GM23338 (cell line): ENCODE results near the gene THSD4. TPM values are rescaled to one million over a fixed set of nuclear protein-coding genes. Genes with fewer than 3 reads are reported as not detected.

ENCODE experiments used
- ATAC-seq: fragments of 200-7000 bp; cut with Tn5 transposase; 3 replicates; pipeline ENCODE4 v1.9.1; 2020
- DNase-seq: peaks from one replicate; pipeline ENCODE4 v3.0.0-alpha.2; 2015; ENCODE audit warnings: low spot score
- H2AFZ ChIP-seq: fragments of 200-600 bp; sonication (generic); 2 replicates; pipeline ENCODE4 v1.8.0; 2016; ENCODE audit warnings: antibody characterized with exemption, mild to moderate bottlenecking, moderate library complexity
- H3F3A ChIP-seq: fragments of 200-600 bp; sonication (generic); replicated peaks from 2 replicates; pipeline ENCODE4 v1.8.0; 2017; ENCODE audit warnings: antibody characterized with exemption, mixed run types, low read depth
- H3K27ac ChIP-seq: fragments of 200-600 bp; sonication (generic); 2 replicates; pipeline ENCODE4 v1.6.1; 2016; ENCODE audit warnings: low read depth
- H3K27me3 ChIP-seq: fragments of 200-600 bp; sonication (generic); 2 replicates; pipeline ENCODE4 v1.8.0; 2016; ENCODE audit warnings: mild to moderate bottlenecking, mixed run types, moderate library complexity; ENCODE audit not compliant: insufficient read depth
- H3K36me3 ChIP-seq: fragments of 200-600 bp; sonication (generic); 2 replicates; pipeline ENCODE4 v1.8.0; 2016; ENCODE audit warnings: mild to moderate bottlenecking; ENCODE audit not compliant: insufficient read depth
- H3K4me1 ChIP-seq: fragments of 200-600 bp; sonication (generic); 2 replicates; pipeline ENCODE4 v1.8.0; 2016; ENCODE audit warnings: mild to moderate bottlenecking, moderate library complexity; ENCODE audit not compliant: insufficient read depth
- H3K4me2 ChIP-seq: fragments of 200-600 bp; sonication (generic); 2 replicates; pipeline ENCODE4 v1.7.1; 2017; ENCODE audit warnings: mixed run types
- H3K4me3 ChIP-seq: fragments of 200-600 bp; sonication (generic); 2 replicates; pipeline ENCODE4 v1.6.1; 2016; ENCODE audit warnings: mixed run types
- H3K79me2 ChIP-seq: fragments of 200-600 bp; sonication (generic); replicated peaks from 2 replicates; pipeline ENCODE4 v1.8.0; 2017; ENCODE audit warnings: mild to moderate bottlenecking; ENCODE audit not compliant: insufficient read depth
- H3K9me2 ChIP-seq: fragments of 200-600 bp; sonication (generic); 2 replicates; pipeline ENCODE4 v1.8.0; 2017; ENCODE audit not compliant: insufficient read depth
- H4K20me1 ChIP-seq: fragments of 200-600 bp; sonication (generic); replicated peaks from 2 replicates; pipeline ENCODE4 v1.8.0; 2017; ENCODE audit warnings: mild to moderate bottlenecking; ENCODE audit not compliant: insufficient read depth
- H3K27ac Mint-ChIP-seq: 2 replicates; pipeline ENCODE4 v1.8.0; 2020; ENCODE audit warnings: inconsistent platforms, mild to moderate bottlenecking, moderate library complexity, mixed read lengths
- H3K27me3 Mint-ChIP-seq: 3 replicates; pipeline ENCODE4 v1.8.0; 2022; ENCODE audit warnings: low read depth, mild to moderate bottlenecking, moderate library complexity, mixed read lengths, inconsistent platforms; ENCODE audit not compliant: insufficient read depth, poor library complexity
- H3K36me3 Mint-ChIP-seq: 3 replicates; pipeline ENCODE4 v1.8.0; 2021; ENCODE audit warnings: low read depth, mild to moderate bottlenecking, inconsistent platforms, moderate library complexity, mixed read lengths
- H3K4me1 Mint-ChIP-seq: 3 replicates; pipeline ENCODE4 v1.8.0; 2020; ENCODE audit warnings: mild to moderate bottlenecking, inconsistent platforms, mixed read lengths
- H3K4me3 Mint-ChIP-seq: 3 replicates; pipeline ENCODE4 v1.8.0; 2021; ENCODE audit warnings: moderate library complexity, mild to moderate bottlenecking, inconsistent platforms, mixed read lengths
- H3K9me3 Mint-ChIP-seq: 3 replicates; pipeline ENCODE4 v1.8.0; 2020; ENCODE audit warnings: moderate library complexity, mild to moderate bottlenecking, inconsistent platforms, mixed read lengths
- CREB1 ChIP-seq: fragments of 250-450 bp; sonication (Bioruptor Pico); IDR thresholded peaks from 2 replicates; pipeline ENCODE4 v1.5.0; 2020; ENCODE audit warnings: low read depth, mild to moderate bottlenecking, moderate library complexity
- EZH2 ChIP-seq: fragments of 200-600 bp; sonication (generic); IDR thresholded peaks from one replicate; pipeline ENCODE4 v1.8.0; 2017; ENCODE audit warnings: antibody characterized with exemption, mild to moderate bottlenecking, low read depth; ENCODE audit not compliant: unreplicated experiment
- EZH2phosphoT487 ChIP-seq: fragments of 200-600 bp; sonication (generic); IDR thresholded peaks from one replicate; pipeline ENCODE4 v1.8.1; 2018; ENCODE audit warnings: antibody characterized with exemption; ENCODE audit not compliant: unreplicated experiment
- JUNB ChIP-seq: IDR thresholded peaks from one replicate; pipeline ENCODE4 v1.6.1; 2016; ENCODE audit warnings: antibody characterized with exemption; ENCODE audit not compliant: unreplicated experiment
- NANOG ChIP-seq: IDR thresholded peaks from 2 replicates; pipeline ENCODE4 v1.6.1; 2016; ENCODE audit warnings: antibody characterized with exemption, borderline replicate concordance
- POLR2AphosphoS5 ChIP-seq: IDR thresholded peaks from 2 replicates; pipeline ENCODE4 v1.6.1; 2016; ENCODE audit warnings: antibody characterized with exemption, low read depth
- STAT1 ChIP-seq: IDR thresholded peaks from one replicate; pipeline ENCODE4 v1.6.1; 2016; ENCODE audit warnings: antibody characterized with exemption; ENCODE audit not compliant: unreplicated experiment
- ZNF114 ChIP-seq: fragments of 250-450 bp; sonication (Bioruptor Pico); IDR thresholded peaks from 2 replicates; pipeline ENCODE4 v1.5.0; 2020; ENCODE audit warnings: mild to moderate bottlenecking, moderate library complexity
- ZNF331 ChIP-seq: fragments of 250-450 bp; sonication (Bioruptor Pico); IDR thresholded peaks from 2 replicates; pipeline ENCODE4 v1.5.0; 2020; ENCODE audit warnings: low read depth, mild to moderate bottlenecking, moderate library complexity
- polyA plus RNA-seq: library from polyadenylated mRNA; unstranded; fragments of >200 nt; fragmentation: Nextera tagmentation; extraction: Ambion mirVana; gene quantifications from 2 replicates; pipeline ENCODE4 v1.2.1, GENCODE V29; 2016
- total RNA-seq: library from RNA; depleted of rRNA; stranded (reverse); fragments of >200 nt; shearing (Covaris generic); gene quantifications from 2 replicates; pipeline ENCODE4 v1.2.3, GENCODE V29; 2014
- TF ChIP-seq, protein P1 (sequence below): fragments of 250-450 bp; sonication (Bioruptor Pico); IDR thresholded peaks from 2 replicates; pipeline ENCODE4 v1.5.0; 2020; ENCODE audit warnings: mild to moderate bottlenecking, moderate library complexity
- TF ChIP-seq, protein P2 (sequence below), 2 experiments: fragments of 200-600 bp in 1 of 2; sonication (generic) in 1 of 2; conservative IDR thresholded peaks; 2 replicates each; pipeline versions ENCODE4 v1.5.1 to v1.6.1; 2016 to 2017; ENCODE audit warnings: antibody characterized with exemption in 2 of 2, low read depth in 2 of 2, mild to moderate bottlenecking in 2 of 2, moderate library complexity in 1 of 2
- TF ChIP-seq, protein P3 (sequence below): IDR thresholded peaks from 2 replicates; pipeline ENCODE4 v1.6.1; 2016; ENCODE audit warnings: antibody characterized with exemption
- TF ChIP-seq, protein P4 (sequence below): IDR thresholded peaks from one replicate; pipeline ENCODE4 v1.6.1; 2018; ENCODE audit warnings: antibody characterized with exemption; ENCODE audit not compliant: unreplicated experiment

The THSD4 gene
- total and polyA plus RNA-seq, 2 experiments from 2014 or later: 2.0 to 7.4 TPM

DNA sequence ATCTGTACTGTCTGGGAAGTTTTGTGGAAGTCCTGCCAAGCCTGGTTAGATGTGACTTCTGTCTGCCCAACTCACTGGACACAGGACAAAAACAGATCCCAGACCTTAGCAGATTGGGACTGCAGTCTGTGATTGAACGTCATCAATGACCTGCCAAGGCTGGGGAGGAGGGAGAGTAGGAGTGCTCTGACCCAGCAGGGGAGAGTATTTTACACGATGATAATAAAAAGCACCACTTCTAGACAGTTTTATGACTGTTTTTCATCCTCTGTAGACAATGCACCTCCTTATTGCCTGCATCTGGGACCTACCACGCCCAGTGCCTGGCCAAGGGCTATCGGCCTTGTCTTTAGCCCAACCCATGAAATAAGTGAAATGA, 592.8 kb downstream of the THSD4 start:
- Histone ChIP-seq H4K20me1 (no peaks in the 10 kb centered on the region; the same call in 1 of the 2 replicates), H2AFZ (no peak overlapping the region), H3K36me3 (no peaks in the 10 kb centered on the region), H3F3A (no peaks in the 10 kb centered on the region), H3K27ac (no peak overlapping the region), H3K27me3 (no peaks in the 10 kb centered on the region), H3K4me1 (no peaks in the 10 kb centered on the region; the same call in 1 of the 2 replicates), H3K9me2 (peaks cover 11% of the 10 kb centered on the region; the same call in 1 of the 2 replicates), H3K79me2 (no peaks in the 10 kb centered on the region), H3K4me2 (no peak overlapping the region), H3K4me3 (no peak overlapping the region)
- Mint-ChIP-seq H3K36me3 (no peaks in the 10 kb centered on the region), H3K27ac (no peak overlapping the region), H3K27me3 (no peaks in the 10 kb centered on the region), H3K4me1 (peaks cover 6% of the 10 kb centered on the region), H3K4me3 (no peak overlapping the region), H3K9me3 (no peaks in the 10 kb centered on the region)
- DNase-seq (no peak), ATAC-seq (no peak)
- TF ChIP-seq EZH2phosphoT487 (no peak), STAT1 (no peak), ZNF331 (CRISPR knock-in tag) (no peak), POLR2AphosphoS5 (no peak), ZNF114 (CRISPR knock-in tag) (no peak), NANOG (no peak), JUNB (no peak), EZH2 (no peak), CREB1 (CRISPR knock-in tag) (no peak)
- TF ChIP-seq, protein P1, sequence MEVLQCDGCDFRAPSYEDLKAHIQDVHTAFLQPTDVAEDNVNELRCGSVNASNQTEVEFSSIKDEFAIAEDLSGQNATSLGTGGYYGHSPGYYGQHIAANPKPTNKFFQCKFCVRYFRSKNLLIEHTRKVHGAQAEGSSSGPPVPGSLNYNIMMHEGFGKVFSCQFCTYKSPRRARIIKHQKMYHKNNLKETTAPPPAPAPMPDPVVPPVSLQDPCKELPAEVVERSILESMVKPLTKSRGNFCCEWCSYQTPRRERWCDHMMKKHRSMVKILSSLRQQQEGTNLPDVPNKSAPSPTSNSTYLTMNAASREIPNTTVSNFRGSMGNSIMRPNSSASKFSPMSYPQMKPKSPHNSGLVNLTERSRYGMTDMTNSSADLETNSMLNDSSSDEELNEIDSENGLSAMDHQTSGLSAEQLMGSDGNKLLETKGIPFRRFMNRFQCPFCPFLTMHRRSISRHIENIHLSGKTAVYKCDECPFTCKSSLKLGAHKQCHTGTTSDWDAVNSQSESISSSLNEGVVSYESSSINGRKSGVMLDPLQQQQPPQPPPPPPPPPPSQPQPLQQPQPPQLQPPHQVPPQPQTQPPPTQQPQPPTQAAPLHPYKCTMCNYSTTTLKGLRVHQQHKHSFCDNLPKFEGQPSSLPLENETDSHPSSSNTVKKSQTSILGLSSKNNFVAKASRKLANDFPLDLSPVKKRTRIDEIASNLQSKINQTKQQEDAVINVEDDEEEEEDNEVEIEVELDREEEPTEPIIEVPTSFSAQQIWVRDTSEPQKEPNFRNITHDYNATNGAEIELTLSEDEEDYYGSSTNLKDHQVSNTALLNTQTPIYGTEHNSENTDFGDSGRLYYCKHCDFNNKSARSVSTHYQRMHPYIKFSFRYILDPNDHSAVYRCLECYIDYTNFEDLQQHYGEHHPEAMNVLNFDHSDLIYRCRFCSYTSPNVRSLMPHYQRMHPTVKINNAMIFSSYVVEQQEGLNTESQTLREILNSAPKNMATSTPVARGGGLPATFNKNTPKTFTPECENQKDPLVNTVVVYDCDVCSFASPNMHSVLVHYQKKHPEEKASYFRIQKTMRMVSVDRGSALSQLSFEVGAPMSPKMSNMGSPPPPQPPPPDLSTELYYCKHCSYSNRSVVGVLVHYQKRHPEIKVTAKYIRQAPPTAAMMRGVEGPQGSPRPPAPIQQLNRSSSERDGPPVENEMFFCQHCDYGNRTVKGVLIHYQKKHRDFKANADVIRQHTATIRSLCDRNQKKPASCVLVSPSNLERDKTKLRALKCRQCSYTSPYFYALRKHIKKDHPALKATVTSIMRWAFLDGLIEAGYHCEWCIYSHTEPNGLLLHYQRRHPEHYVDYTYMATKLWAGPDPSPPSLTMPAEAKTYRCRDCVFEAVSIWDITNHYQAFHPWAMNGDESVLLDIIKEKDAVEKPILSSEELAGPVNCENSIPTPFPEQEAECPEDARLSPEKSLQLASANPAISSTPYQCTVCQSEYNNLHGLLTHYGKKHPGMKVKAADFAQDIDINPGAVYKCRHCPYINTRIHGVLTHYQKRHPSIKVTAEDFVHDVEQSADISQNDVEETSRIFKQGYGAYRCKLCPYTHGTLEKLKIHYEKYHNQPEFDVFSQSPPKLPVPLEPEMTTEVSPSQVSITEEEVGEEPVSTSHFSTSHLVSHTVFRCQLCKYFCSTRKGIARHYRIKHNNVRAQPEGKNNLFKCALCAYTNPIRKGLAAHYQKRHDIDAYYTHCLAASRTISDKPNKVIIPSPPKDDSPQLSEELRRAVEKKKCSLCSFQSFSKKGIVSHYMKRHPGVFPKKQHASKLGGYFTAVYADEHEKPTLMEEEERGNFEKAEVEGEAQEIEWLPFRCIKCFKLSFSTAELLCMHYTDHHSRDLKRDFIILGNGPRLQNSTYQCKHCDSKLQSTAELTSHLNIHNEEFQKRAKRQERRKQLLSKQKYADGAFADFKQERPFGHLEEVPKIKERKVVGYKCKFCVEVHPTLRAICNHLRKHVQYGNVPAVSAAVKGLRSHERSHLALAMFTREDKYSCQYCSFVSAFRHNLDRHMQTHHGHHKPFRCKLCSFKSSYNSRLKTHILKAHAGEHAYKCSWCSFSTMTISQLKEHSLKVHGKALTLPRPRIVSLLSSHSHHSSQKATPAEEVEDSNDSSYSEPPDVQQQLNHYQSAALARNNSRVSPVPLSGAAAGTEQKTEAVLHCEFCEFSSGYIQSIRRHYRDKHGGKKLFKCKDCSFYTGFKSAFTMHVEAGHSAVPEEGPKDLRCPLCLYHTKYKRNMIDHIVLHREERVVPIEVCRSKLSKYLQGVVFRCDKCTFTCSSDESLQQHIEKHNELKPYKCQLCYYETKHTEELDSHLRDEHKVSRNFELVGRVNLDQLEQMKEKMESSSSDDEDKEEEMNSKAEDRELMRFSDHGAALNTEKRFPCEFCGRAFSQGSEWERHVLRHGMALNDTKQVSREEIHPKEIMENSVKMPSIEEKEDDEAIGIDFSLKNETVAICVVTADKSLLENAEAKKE (CRISPR knock-in tag): no peak
- TF ChIP-seq, protein P2, sequence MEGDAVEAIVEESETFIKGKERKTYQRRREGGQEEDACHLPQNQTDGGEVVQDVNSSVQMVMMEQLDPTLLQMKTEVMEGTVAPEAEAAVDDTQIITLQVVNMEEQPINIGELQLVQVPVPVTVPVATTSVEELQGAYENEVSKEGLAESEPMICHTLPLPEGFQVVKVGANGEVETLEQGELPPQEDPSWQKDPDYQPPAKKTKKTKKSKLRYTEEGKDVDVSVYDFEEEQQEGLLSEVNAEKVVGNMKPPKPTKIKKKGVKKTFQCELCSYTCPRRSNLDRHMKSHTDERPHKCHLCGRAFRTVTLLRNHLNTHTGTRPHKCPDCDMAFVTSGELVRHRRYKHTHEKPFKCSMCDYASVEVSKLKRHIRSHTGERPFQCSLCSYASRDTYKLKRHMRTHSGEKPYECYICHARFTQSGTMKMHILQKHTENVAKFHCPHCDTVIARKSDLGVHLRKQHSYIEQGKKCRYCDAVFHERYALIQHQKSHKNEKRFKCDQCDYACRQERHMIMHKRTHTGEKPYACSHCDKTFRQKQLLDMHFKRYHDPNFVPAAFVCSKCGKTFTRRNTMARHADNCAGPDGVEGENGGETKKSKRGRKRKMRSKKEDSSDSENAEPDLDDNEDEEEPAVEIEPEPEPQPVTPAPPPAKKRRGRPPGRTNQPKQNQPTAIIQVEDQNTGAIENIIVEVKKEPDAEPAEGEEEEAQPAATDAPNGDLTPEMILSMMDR (conservative IDR thresholded peaks at IDR 0.05; ENCODE audit: low read depth in 2 of 2): no peak
- TF ChIP-seq, protein P3, sequence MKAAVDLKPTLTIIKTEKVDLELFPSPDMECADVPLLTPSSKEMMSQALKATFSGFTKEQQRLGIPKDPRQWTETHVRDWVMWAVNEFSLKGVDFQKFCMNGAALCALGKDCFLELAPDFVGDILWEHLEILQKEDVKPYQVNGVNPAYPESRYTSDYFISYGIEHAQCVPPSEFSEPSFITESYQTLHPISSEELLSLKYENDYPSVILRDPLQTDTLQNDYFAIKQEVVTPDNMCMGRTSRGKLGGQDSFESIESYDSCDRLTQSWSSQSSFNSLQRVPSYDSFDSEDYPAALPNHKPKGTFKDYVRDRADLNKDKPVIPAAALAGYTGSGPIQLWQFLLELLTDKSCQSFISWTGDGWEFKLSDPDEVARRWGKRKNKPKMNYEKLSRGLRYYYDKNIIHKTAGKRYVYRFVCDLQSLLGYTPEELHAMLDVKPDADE: no peak
- TF ChIP-seq, protein P4, sequence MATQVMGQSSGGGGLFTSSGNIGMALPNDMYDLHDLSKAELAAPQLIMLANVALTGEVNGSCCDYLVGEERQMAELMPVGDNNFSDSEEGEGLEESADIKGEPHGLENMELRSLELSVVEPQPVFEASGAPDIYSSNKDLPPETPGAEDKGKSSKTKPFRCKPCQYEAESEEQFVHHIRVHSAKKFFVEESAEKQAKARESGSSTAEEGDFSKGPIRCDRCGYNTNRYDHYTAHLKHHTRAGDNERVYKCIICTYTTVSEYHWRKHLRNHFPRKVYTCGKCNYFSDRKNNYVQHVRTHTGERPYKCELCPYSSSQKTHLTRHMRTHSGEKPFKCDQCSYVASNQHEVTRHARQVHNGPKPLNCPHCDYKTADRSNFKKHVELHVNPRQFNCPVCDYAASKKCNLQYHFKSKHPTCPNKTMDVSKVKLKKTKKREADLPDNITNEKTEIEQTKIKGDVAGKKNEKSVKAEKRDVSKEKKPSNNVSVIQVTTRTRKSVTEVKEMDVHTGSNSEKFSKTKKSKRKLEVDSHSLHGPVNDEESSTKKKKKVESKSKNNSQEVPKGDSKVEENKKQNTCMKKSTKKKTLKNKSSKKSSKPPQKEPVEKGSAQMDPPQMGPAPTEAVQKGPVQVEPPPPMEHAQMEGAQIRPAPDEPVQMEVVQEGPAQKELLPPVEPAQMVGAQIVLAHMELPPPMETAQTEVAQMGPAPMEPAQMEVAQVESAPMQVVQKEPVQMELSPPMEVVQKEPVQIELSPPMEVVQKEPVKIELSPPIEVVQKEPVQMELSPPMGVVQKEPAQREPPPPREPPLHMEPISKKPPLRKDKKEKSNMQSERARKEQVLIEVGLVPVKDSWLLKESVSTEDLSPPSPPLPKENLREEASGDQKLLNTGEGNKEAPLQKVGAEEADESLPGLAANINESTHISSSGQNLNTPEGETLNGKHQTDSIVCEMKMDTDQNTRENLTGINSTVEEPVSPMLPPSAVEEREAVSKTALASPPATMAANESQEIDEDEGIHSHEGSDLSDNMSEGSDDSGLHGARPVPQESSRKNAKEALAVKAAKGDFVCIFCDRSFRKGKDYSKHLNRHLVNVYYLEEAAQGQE: no peak
